Gastrocnemius medialis (tissue), 4 donors: Measurements from ENCODE around the gene RNF4. TPM values are rescaled to one million over a fixed set of nuclear protein-coding genes. Genes with fewer than 3 reads are reported as not detected.
A peak's percentile ranks its signal among the peaks of the same experiment; 100 is the strongest.
"Not testable (repeated sequence)": the region's sequence is repeated elsewhere in the genome, so short reads cannot be mapped to it uniquely, and the experiment has no call there.

Experiments used
- ATAC-seq, 2 donors: fragments of 150-250 bp; one replicate each; pipeline ENCODE4 v1.9.1; 2016
- DNase-seq, 2 donors: peaks; one replicate each; pipeline ENCODE4 v3.0.0-alpha.2; 2019
- H3K27ac ChIP-seq, 4 donors: fragments of 200-600 bp; sonication (generic); 1 replicate in 1 of 4; 2 replicates in 3 of 4; pipeline ENCODE4 v1.5.1; 2016 to 2018; ENCODE audit warnings: mild to moderate bottlenecking in 2 of 4, moderate library complexity in 1 of 4
- H3K27me3 ChIP-seq, 3 donors: fragments of 200-600 bp; sonication (generic) in 2 of 3; 1 replicate in 1 of 3; 2 replicates in 2 of 3; pipeline versions ENCODE4 v1.5.1 to v1.6.0; 2016 to 2019; ENCODE audit warnings: mild to moderate bottlenecking in 1 of 3, moderate library complexity in 1 of 3
- H3K36me3 ChIP-seq, 2 donors: fragments of 200-600 bp; sonication (generic) in 1 of 2; one replicate each; pipeline ENCODE4 v1.5.1; 2017 to 2018
- H3K4me1 ChIP-seq, 2 donors: fragments of 200-600 bp; sonication (generic) in 1 of 2; one replicate each; pipeline ENCODE4 v1.5.1; 2016 to 2017; ENCODE audit warnings: mild to moderate bottlenecking in 2 of 2
- H3K4me3 ChIP-seq, 4 donors: fragments of 200-600 bp; sonication (generic) in 3 of 4; 1 replicate in 1 of 4; 2 replicates in 3 of 4; pipeline ENCODE4 v1.5.1; 2016 to 2019; ENCODE audit warnings: mild to moderate bottlenecking in 2 of 4
- H3K9me3 ChIP-seq, 3 donors: fragments of 200-600 bp; sonication (generic) in 2 of 3; 1 replicate in 1 of 3; 2 replicates in 2 of 3; pipeline ENCODE4 v1.5.1; 2016 to 2019
- POLR2A ChIP-seq, 2 donors: fragments of 450-650 bp; IDR thresholded peaks; one replicate each; pipeline ENCODE4 v1.6.1; 2017; ENCODE audit warnings: antibody characterized with exemption in 2 of 2, mild to moderate bottlenecking in 2 of 2, moderate library complexity in 2 of 2
- in situ Hi-C, 4 donors: fragments of 200-750 bp; cut with MboI; loops; one replicate each; pipeline versions ENCODE4 v1.15.0 to v1.8.0; 2017; ENCODE audit warnings: low sequenced_read_pairs in 4 of 4
- intact Hi-C: fragments of 100-400 bp; cut with DNase I; formaldehyde crosslinking; loops from one replicate; pipeline ENCODE4 v1.15.1; 2023; ENCODE audit warnings: low total_unique reads
- total RNA-seq, 4 donors: library from RNA; depleted of rRNA; stranded (reverse); fragments of >200 nt; gene quantifications; one replicate each; pipeline versions ENCODE4 v1.1.0 to v1.2.3, GENCODE V29; 2016
- TF ChIP-seq, protein P1 (sequence below), 5 experiments: fragments of 450-650 bp in 3 of 5; fragments of 200-600 bp in 2 of 5; sonication (generic) in 2 of 5; IDR thresholded peaks in 4 of 5; conservative IDR thresholded peaks in 1 of 5; 1 replicate in 4 of 5; 2 replicates in 1 of 5; pipeline ENCODE4 v1.5.1; 2016 to 2019; ENCODE audit warnings: antibody characterized with exemption in 5 of 5, mild to moderate bottlenecking in 3 of 5, moderate library complexity in 3 of 5

The RNF4 gene
- total RNA-seq, 4 donors from 2014 or later = 21.7 to 48.7 (median 34.7) TPM

DNA sequence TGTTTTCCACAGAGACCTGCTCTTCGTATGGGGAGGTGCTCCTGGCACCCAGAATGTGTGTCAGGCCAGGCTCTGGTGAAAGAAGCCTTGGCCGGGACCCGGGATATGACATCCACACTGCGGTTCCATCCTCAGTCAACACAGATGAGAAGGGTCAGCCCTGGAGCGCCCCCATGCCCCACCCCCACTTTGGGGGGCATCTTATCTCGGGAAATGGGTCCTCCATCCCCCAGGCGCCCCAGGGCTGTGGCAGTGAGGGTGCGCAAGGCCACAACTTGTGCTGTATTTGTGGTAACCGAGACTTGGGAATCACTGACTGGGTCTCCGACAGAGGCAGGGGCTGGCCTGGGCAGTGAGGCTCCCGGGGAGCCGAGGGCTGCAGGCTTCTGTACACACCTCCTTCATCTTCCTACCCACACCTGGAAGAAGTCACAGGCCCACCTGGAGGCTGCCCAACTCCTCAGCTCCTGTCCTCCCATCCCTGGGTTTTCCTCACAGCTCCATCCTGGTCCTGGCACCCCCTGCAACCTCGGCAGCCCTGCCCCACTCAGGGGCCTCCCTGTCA lies 42.1 kb upstream of the RNF4 start:
- no peak for DNase-seq
- in situ Hi-C loops = loop anchor here in 1 of 4 donors (10.0 kb wide), 1 partner anchor 538 kb away; the partner anchor contains the start of genes GRK4 and NOP14

DNA sequence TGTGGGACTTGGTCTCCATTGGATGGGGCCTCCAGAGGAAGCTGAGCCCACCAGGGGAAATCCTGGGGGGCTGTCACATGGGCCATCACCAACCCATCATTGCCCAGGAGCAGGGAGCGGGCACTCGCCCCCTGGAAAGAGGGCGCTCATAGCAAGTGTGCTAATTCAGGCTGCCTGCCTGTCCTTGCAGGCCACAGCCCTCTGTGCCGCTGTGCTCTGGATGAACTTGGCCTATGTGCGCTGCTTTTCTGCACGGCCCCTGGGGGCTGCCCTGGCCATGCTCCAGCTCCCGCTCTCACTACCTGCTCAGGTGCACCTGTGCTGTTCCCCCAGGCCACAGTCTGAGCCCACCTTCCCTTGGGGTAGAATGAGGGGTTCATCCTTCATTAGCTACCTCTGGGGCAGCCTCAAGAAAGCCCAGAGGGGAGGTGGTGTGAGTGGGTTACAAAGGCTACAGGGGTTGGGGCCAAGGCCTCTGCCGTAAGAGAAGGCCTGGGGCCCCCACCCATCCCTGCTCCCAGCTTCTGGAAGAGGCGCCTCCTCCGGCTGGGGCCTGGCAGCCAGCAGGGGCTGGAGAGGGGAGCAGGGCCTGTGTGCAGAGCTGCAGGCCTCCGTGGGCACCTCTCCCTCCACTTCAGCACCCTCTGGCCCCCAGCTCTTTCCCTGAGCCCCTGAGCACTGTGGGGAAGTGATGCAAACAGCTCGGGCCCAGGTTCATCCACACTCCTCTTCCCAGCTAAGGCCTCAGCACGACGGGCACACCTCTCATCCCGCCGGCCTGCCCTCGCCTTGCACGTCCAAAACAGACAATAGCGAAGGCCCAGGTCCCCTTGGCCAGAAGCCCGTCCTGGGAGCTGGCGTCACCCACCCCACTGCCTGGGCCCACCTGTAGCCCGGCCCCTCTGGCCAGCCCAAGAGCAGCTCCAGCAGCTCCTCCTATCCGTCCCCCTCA lies 41.2 kb upstream of the RNF4 start:
- TF ChIP-seq POLR2A (IDR thresholded peaks at IDR 0.05) = no peak
- TF ChIP-seq, protein P1, sequence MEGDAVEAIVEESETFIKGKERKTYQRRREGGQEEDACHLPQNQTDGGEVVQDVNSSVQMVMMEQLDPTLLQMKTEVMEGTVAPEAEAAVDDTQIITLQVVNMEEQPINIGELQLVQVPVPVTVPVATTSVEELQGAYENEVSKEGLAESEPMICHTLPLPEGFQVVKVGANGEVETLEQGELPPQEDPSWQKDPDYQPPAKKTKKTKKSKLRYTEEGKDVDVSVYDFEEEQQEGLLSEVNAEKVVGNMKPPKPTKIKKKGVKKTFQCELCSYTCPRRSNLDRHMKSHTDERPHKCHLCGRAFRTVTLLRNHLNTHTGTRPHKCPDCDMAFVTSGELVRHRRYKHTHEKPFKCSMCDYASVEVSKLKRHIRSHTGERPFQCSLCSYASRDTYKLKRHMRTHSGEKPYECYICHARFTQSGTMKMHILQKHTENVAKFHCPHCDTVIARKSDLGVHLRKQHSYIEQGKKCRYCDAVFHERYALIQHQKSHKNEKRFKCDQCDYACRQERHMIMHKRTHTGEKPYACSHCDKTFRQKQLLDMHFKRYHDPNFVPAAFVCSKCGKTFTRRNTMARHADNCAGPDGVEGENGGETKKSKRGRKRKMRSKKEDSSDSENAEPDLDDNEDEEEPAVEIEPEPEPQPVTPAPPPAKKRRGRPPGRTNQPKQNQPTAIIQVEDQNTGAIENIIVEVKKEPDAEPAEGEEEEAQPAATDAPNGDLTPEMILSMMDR (IDR thresholded peaks at IDR 0.05 in 4 of 5, conservative IDR thresholded peaks at IDR 0.05 in 1 of 5) = no peak
- H3K9me3 ChIP-seq = no peaks in the 10 kb centered on the region
- in situ Hi-C loops (loop anchor here in 1 of 4 donors (10.0 kb wide), 1 partner anchor 537 kb away; the partner anchor contains the start of genes GRK4 and NOP14), intact Hi-C loops (no loop called here)
- no peak overlapping the region for H3K27ac ChIP-seq
- DNase-seq (no peak), ATAC-seq (no peak)
- peaks cover 0 to under 1% of the 10 kb centered on the region in 2 donors for H3K4me1 ChIP-seq
- no peaks in the 10 kb centered on the region for H3K36me3 ChIP-seq
- no peaks in the 10 kb centered on the region for H3K27me3 ChIP-seq
- H3K4me3 ChIP-seq = no peak overlapping the region

More for the DNA sequence above, 42.1 kb upstream of the RNF4 start:
- H3K27ac ChIP-seq = no peak overlapping the region
- TF ChIP-seq POLR2A (IDR thresholded peaks at IDR 0.05) = no peak
- TF ChIP-seq, protein P1 (IDR thresholded peaks at IDR 0.05 in 4 of 5, conservative IDR thresholded peaks at IDR 0.05 in 1 of 5) = no peak
- no peak for ATAC-seq
- no peaks in the 10 kb centered on the region for H3K4me1 ChIP-seq
- H3K27me3 ChIP-seq = peaks cover 0 to 5% (median 0%) of the 10 kb centered on the region in 3 donors
- no peaks in the 10 kb centered on the region for H3K9me3 ChIP-seq
- intact Hi-C loops = no loop called here
- H3K4me3 ChIP-seq = no peak overlapping the region
- no peaks in the 10 kb centered on the region for H3K36me3 ChIP-seq

DNA sequence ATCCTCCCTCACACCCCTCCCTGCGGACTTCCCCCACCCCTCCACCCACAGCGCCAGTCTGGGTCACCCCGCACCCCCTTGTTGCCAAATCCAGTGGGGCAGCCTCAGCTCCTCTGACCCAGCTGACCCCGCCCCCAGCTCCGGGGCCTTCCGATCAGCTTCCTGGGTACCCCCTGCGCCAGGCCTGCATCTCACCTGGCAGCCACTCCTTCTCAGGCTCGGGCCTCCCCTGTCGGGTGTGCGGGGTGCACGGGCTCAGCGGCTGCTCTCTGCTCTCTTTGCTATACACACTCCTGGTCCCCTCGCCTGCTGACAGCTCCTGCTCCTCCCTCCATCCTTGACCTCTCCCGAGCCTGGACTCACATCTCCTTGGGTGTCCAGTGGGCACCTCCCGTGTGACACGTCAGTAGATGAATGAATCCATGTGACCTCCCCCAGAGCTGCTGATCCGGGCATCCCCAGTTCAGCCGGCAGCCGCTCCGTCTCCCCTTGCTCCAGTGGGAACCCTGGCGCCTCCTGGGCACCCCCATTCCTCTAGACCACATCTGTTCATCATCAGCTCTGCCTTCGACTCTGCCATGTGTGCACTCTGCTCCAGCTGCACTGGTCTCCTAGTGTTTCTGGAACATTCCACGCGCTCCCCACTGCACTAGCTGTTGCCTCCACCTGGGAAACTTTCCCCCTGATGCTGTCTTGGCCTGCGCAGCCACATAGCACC lies 40.3 kb upstream of the RNF4 start:
- no peak overlapping the region for H3K4me3 ChIP-seq
- H3K27ac ChIP-seq = peak overlapping the region in 1 of 4 donors; percentile 84
- no peaks in the 10 kb centered on the region for H3K27me3 ChIP-seq
- in situ Hi-C loops (loop anchor here in 1 of 4 donors (10.0 kb wide), 1 partner anchor 536 kb away; the partner anchor contains the start of genes GRK4 and NOP14), intact Hi-C loops (no loop called here)
- H3K9me3 ChIP-seq = no peaks in the 10 kb centered on the region
- ATAC-seq (no peak), DNase-seq (no peak)
- peaks cover 7 to 11% of the 10 kb centered on the region in 2 donors for H3K4me1 ChIP-seq
- H3K36me3 ChIP-seq = no peaks in the 10 kb centered on the region
- TF ChIP-seq POLR2A (IDR thresholded peaks at IDR 0.05) = no peak
- TF ChIP-seq, protein P1 (IDR thresholded peaks at IDR 0.05 in 4 of 5, conservative IDR thresholded peaks at IDR 0.05 in 1 of 5) = no peak

DNA sequence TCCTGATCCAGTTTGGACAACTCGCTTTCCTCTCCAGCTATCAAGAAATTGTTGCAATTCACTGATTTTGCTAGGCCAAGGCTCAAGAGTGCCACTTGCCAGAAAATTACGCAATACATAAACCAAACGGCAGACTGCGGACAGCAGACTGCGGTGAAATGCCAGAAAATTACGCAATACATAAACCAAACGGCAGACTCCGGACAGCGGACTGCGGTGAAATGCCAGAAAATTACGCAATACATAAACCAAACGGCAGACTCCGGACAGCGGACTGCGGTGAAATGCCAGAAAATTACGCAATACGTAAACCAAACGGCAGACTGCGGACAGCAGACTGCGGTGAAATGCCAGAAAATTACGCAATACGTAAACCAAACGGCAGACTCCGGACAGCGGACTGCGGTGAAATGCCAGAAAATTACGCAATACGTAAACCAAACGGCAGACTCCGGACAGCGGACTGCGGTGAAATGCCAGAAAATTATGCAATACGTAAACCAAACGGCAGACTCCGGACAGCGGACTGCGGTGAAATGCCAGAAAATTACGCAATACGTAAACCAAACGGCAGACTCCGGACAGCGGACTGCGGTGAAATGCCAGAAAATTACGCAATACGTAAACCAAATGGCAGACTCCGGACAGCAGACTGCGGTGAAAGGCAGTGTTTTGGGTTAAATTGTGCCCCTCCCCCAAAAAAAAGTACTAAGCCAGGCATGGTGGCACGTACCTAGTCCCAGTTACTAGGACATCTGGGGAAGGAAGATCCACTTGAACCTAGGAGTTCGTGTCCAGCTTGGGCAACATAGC lies 38.8 kb upstream of the RNF4 start:
- H3K4me3 ChIP-seq, ATAC-seq, intact Hi-C loops, H3K9me3 ChIP-seq, H3K27me3 ChIP-seq, H3K36me3 ChIP-seq: not testable (repeated sequence)
- Histone ChIP-seq H3K27ac (peak overlapping the region; percentile 55 to 84 (median 67)), H3K4me1 (peaks cover 16 to 20% of the 10 kb centered on the region in 2 donors)
- DNase-seq = peak in 1 of 2 donors; percentile 52
- in situ Hi-C loops = loop anchor here in 1 of 4 donors (10.0 kb wide), 1 partner anchor 535 kb away; the partner anchor contains the start of genes GRK4 and NOP14
